Right lobe of liver (tissue), 4 donors: Measurements from ENCODE around the gene PANK1.

Experiments used
- CTCF ChIP-seq, 4 donors: fragments of 200-600 bp in 3 of 4; fragments of 450-650 bp in 1 of 4; IDR thresholded peaks; one replicate each; pipeline versions ENCODE4 v1.5.1 to v1.8.0; 2016 to 2022; ENCODE audit warnings: antibody characterized with exemption in 4 of 4, mild to moderate bottlenecking in 2 of 4
- POLR2A ChIP-seq: fragments of 450-650 bp; IDR thresholded peaks from one replicate; pipeline ENCODE4 v1.6.1; 2017; ENCODE audit warnings: antibody characterized with exemption, mild to moderate bottlenecking
- donor health status: DM: no; HTN: no; CAD: no.
- donor health status: DM: no; HTN: no; CAD: no.
- donor health status: DM: no; HTN: yes; CAD: no.

- TF ChIP-seq CTCF (IDR thresholded peaks at IDR 0.05): no peak
- no peak for TF ChIP-seq POLR2A
These were observed 17.6 kb upstream of the PANK1 start for GRCh38 chr10:89662596-89662995.
